GM19328 (cell line): ENCODE measurements around the gene KLHL26.
"Not testable (repeated sequence)": the region's sequence is repeated elsewhere in the genome, so short reads cannot be mapped to it uniquely, and the experiment has no call there.

Source experiments
- ATAC-seq: cut with Tn5 transposase; IDR thresholded peaks from one replicate; pipeline ENCODE4 v1.9.1; 2021; ENCODE audit warnings: mild to moderate bottlenecking, moderate library complexity; ENCODE audit not compliant: unreplicated experiment

Gene KLHL26

DNA sequence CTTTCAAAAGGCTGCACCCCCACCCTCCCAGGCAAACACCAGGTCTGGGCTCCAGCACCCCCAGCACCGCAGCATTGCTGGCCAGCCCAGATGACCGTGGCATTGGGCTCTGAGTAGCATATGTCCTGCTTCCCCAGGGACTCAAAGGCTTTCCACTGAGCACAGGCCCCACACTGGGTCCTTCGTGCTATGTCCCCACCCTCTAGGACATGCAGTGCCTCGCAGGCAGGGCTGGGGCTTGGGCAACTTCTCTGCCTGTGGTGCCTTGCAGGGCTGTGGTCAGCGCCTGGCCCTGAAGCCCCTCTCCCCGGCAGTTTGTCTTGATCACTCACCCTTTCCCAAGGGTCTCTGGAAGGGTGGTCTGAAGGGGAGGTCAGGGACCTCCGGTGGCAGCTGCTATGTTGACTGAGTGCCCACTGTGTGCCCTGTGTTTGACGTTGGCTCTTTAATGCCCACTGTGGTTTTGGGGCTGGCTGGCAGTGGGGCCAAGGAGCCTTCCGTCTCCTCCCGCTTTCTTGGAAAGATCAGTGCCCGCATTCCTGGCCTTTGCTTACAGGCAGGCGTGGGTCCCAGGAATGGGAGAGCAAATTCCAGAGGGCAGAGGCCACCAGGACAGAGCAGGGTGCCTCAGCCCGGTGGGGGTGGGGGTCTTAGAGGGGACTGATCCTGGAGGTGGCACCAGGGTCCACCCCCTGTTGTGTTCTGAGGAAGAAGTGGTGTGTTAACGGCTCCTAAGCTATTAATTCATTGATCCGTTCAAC lies 26.3 kb downstream of the KLHL26 start:
- no peak for ATAC-seq

DNA sequence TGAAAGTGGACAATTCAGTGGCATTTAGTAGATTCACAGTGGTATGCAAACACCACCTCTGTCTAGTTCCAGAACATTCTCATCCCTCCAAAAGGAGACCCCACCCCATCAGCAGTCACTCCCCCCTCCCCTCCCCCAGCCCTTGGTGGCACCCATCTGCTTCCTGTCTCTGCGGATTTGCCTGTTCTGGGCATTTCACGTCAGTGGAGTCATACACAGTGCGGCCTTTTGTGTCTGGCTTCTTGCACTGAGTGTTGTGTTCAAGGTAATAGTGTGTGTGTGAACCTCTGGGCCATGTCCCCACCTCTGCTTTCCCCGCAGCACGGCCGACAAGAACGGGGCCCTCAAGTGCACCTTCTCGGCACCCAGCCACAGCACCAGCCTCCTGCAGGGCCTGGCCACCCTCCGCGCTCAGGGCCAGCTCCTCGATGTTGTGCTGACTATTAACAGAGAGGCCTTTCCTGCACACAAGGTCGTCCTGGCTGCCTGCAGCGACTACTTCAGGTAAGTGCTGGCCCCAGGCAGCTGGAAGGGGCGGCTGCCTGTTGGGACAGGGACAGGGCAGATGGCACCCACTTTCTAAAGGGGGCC lies 27.2 kb downstream of the KLHL26 start:
- no peak for ATAC-seq

DNA sequence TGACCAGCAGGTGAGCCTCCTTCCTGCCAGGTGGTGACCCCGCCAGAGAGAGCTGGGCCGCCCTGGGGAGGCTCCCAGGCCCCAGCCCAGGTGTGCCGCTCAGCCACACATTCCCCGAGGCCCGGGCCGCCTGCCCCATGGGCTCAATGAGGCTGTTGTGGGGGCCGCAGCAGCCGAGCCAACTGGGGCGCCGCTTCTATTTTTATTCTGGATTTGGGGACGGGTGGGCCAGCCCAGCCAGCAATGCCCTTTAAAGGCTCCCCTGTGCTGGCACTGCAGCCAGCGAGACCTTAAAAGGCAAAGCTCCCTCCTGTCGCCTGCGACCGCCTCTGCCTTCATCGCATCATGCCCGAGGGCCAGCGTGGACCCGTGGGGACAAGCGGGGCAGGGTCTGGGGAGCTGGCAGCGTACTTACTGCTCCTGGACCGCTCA lies 29.0 kb downstream of the KLHL26 start:
- no peak for ATAC-seq

DNA sequence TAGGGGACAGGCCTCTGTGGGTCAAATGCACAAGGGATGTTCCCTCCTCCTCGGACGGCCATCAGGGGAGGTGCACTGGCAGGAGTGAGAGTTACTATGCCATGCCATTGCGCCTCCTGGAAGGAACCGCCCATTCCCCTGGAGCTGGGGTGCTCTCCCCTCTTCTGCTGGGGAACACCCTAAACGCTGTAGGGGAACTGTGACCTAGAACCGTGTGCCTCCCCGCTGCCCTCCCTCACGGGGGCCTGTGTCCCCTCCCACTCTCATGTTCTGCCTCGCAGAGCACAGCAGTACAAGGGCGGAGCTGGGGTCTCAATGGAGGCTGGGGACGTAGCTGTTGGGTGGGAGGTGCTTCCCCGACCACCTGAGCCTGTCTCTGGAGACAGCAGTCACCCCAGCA lies 29.5 kb downstream of the KLHL26 start:
- ATAC-seq, result no peak

DNA sequence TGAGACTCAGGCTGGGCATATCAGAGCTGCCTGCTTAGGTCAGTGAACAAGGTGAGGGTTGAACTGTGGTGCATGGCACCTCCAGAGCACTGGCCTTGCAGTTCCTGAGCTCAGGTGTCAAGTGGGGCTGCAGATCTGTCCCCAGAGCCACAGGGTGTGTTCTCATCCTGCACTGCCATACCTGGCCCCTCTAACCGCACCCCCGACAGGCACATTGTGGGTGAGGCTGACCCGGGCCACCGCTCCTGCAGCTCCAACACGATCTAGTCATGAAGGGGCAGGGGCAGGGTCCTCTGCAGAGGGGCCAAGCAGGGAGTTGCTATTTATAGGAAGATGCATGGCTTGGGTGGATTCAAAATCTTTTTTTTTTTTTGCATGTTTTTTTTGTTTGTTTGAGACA lies 30.0 kb downstream of the KLHL26 start:
- no peak for ATAC-seq

DNA sequence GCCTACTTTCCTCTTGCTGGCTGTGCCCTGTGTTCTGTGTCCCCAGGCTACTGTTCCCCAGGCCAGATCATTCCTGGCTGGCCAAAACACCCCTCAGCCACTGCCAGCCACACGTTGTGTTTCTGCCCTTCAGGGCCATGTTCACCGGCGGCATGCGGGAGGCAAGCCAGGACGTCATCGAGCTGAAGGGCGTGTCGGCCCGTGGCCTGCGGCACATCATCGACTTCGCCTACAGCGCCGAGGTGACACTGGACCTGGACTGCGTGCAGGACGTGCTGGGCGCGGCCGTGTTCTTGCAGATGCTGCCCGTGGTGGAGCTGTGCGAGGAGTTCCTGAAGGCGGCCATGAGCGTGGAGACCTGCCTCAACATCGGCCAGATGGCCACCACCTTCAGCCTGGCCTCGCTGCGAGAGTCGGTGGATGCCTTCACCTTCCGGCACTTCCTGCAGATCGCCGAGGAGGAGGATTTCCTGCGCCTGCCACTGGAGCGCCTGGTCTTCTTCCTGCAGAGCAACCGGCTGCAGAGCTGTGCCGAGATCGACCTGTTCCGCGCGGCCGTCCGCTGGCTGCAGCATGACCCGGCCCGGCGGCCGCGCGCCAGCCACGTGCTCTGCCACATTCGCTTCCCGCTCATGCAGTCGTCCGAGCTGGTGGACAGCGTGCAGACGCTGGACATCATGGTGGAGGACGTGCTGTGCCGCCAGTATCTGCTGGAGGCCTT lies 30.9 kb downstream of the KLHL26 start:
- ATAC-seq, result no peak

DNA sequence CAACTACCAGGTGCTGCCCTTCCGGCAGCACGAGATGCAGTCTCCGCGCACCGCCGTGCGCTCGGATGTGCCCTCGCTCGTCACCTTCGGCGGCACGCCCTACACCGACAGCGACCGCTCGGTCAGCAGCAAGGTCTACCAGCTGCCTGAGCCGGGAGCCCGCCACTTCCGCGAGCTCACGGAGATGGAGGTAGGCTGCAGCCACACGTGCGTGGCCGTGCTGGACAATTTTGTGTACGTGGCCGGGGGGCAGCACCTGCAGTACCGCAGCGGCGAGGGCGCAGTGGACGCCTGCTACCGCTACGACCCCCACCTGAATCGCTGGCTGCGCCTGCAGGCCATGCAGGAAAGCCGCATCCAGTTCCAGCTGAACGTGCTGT lies 31.4 kb downstream of the KLHL26 start:
- no peak for ATAC-seq

DNA sequence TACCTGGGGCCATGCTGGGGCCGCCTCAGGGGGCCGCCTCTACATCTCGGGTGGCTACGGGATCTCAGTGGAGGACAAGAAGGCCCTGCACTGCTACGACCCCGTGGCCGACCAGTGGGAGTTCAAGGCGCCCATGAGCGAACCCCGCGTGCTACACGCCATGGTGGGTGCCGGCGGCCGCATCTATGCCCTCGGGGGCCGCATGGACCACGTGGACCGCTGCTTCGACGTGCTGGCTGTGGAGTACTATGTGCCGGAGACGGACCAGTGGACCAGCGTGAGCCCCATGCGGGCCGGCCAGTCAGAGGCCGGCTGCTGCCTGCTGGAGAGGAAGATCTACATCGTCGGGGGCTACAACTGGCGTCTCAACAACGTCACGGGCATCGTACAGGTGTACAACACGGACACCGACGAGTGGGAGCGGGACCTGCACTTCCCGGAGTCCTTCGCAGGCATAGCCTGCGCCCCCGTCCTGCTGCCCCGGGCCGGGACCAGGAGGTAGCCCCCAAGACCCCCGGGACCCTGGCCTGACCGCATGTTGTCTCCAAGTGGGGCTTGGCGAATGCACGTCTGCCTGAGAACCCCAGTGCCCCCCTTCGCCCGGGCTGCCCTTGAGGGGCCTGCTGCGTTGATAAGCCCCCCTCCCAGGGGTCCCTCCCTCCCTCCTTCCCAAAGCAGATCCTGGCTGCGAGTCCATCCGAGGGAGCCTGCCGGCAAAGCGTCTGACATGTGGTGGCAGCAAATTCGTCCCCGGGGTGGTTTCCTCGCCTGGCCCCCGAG lies 32.1 kb downstream of the KLHL26 start:
- no peak for ATAC-seq

DNA sequence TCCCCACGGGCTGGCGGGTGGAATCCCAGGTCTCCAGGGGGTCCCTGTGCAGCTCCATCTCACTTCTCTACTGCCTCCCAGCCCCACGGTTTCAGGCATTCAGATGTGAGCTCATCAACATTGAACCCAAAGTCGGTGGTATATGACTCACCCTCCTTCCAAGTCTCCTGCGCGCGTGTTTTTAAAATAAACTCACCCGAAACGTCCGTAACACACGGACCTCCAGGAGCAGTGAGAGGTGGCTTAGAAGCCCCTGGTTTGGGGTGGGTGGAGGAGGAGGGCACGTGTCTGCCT lies 32.6 kb downstream of the KLHL26 start:
- no peak for ATAC-seq

DNA sequence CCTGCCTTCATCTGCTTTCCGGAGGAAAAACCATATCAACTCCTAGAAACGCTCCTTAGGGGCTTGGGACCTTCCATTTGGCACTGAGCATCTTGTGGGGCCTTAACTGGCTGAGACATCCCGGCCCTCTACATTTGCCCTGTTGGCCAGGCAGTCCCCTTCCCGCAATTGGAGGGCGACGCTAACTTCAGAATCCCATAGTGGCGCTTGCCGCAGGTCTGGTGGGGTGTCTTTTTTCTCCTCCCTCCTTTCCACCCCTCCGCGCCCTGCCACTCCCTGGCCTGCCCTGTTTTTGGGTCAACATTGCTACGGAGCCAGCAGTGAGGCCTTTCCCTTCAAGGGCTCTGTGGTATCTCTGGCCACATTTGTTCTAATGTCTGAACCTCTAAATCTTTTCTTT lies 33.1 kb downstream of the KLHL26 start:
- ATAC-seq, result no peak

DNA sequence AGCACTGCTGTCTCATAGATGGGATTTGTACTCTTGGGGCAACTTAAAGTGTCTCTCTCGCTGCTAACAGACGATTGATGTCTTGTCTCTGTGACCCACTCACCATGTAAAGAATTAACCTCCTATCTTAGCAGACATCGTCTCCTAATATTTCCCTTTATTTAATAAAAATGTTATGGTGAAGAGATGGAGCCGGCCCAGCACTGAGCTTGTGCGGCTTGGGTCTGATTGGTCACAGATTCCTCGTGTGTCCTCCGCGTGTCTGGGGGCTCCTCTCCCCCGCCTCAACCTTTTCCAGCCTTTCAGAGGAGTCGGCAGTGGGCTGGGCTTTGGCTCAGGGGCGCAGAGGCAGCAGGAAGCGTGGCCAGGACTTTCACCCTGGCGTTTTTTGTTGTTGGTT lies 33.5 kb downstream of the KLHL26 start:
- ATAC-seq, result no peak

DNA sequence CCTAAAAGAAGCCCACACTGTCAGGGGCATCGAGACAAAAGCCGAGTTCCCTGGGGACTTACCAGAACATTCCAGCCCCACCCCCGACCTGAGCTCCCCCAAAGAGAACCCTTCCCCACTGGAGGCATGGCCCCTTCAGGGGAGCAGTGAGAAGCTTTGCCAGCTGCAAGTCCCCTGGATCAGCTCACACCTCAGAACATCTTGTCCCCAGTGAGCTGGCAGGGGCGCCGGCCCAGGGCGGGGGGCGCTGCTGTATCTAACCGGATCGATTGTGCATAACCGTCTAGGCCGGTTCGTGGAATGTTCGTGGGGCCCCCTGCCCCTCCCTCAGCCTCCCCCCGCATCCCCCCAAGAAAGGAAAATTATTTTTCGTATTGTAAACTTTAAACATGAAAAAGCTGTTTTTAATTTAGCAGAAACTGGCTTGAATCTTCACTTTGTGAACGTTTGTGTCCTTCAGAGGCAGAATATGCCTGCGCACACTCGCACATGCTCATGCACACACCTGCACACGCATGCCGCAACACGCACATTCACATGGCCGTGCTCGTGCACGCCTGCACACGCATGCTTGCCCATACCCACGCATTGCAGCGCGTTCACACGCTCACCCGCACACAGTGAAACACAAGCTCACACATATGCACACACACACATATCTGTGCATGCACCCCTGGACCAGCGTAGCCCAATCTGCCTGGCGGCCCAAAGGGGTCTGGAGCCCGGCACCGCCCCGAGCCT lies 34.6 kb downstream of the KLHL26 start:
- no peak for ATAC-seq

DNA sequence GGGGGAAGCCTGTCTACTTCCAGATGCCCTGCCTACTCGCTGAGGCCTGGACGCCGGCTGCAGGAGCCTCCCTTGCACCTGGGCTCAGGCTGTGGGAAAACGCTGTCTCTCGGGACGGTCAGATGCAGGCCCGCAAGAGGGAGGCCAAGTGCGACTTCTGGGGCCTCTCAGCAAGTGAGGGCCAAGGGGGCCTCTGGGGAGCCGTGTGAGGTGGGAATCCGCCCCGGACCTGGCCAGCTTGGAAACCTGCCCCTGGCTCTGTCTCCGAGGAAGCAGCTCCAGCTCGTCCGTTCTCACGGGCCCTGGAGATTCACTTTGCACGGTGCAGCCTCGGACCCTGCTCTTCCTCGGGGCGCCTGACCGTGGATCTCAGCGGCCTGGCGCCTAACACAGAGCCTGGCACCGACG lies 35.2 kb downstream of the KLHL26 start:
- ATAC-seq, result no peak

DNA sequence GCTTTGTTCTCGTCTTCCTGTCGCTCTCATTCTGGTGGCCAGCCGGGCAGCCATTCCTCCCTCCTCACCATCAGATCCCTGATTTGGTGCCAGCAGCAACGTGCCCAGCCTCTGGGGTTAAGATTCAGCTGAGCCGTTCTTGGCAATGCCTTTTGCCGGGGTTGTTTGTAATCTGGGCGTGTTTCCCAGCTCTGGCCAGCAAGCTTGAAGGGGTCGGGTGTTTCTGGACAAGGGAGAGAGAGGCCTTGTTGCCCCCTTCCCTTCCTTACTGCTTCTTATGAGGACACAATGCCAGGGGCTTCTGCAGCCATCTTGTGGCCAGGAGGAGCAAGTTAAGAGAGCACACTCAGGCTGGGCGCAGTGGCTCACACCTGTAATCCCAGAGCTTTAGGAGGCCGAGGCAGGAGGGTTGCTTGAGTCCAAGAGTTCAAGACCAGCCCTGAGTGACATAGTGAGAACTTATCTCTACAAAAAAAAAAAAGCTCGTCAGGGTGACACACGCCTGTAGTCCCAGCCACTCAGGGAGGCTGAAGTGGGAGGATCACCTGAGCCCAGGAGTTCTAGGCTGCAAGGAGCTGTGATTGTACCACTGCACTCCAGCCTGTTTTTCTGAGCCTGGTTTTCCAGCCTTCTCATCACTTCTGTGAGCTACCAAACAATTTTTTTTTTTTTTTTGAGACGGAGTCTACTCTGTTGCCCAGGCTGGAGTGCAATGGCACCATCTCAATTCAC lies 35.9 kb downstream of the KLHL26 start:
- ATAC-seq, result no peak

DNA sequence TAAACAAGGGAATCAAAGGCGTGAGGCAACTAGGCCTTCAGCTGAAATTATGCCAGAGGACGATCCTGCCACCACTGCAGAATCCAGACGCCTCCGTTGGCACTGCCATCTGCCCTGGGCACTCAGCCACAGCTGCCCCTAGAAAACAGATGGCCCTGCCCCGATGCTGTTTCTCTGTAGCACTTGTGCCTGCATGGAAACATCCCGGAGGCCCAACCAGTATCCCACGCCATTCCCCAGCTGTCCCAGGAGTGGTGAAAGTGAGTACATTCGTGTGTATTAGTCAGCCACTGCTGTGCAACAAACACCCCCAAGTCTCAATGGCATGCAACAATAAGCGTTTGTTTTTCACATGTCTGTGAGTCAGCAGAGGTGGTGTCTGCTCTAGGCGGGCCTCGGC lies 37.8 kb downstream of the KLHL26 start:
- ATAC-seq, result no peak

DNA sequence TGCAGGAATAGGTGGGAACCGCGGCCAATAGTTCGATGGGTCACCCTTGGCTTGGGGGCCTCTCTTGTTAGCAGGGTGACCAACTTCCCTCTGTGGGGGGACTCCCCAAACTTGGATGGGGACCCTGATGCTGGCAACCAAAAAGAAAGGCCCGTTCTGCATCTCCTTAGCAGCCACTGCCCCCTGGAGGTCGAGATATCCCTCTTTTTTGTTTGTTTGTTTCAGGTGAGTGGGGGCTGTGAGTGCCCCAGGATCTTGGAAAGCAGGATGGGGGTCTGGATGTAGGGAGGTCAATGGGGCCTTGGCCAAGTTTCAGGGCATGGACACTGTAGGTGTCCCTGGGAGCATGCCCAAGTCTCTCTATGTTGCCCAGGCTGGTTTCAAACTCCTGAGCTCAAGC lies 39.0 kb downstream of the KLHL26 start:
- ATAC-seq, result no peak

DNA sequence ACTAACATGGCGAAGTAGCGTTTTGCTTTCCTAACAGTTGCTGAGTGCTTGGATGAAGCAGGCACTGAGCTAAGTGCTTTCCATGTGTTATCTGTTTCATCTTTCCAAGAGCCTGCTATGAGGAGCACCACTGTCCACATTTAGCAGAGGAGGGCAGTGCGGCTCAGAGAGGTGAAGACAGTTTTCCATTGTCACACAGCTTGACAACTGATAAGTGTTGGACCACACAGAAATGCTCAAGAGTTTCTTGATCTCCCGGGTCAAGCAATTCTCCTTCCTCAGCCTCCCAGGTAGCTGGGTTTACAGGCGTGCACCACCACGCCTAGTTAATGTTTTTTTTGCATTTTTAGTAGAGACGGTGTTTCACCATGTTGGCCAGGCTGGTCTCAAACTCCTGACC lies 39.9 kb downstream of the KLHL26 start:
- no peak for ATAC-seq

DNA sequence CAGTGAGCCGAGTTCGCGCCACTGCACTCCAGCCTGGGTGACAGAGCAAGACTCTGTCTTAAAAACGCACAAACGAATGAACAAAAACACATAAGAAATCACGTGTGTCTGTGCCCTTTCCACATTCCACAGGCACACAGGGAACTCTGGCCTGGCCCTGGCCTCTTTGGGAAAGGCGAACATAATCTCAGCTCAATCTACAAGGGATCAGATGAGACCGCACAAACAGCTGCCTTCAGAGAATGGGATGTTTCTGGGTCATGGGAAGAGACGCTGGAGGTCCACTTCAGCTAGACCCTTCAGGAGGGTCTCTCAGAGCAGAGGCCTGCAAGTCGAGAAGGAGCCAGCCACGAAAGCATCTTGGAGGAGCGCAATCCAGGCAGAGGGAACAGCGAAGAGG lies 40.3 kb downstream of the KLHL26 start:
- ATAC-seq, result no peak

DNA sequence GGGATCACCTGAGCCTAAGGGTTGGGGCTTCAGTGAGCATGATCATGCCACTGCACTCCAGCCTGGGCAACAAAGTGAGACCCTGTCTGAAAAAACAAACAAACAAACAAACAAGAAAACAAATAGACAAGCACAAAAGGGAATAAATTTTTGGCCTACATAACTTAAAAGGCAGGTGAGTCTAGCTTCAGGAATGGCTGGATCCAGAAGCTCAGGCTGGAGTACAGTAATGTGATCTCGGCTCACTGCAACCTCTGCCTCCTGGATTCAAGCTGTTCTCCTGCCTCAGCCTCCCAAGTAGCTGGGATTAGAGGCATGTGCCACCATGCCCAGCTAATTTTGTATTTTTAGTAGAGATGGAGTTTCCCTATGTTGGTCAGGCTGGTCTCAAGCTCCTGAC lies 43.3 kb downstream of the KLHL26 start:
- ATAC-seq, result not testable (repeated sequence)

DNA sequence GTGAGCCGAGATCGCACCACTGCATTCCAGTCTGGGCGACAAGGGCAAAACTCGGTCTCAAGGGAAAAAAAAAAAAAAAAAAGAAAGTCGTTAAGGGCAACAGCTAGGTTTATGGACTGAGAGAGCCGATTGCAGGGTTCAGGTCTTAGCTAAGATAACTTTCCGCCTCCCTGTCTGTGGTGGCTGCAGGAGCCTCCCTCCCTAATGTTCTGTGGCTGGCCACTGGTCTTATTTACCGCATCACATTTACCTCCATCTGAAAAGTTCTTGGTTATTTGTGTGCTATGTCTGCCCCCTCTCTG lies 45.9 kb downstream of the KLHL26 start:
- no peak for ATAC-seq
